ENCODE data around the gene NRG2. TPM values are rescaled to one million over a fixed set of nuclear protein-coding genes. Genes with fewer than 3 reads are reported as not detected.

NRG2 gene
- total RNA-seq, 4 donors from 2014 or later: 1.1 to 2.9 (median 1.8) TPM

GRCh38 chr5:139904816-139905661, 138.1 kb downstream of the NRG2 start:
- Histone ChIP-seq H3K9me3 (no peaks in the 10 kb centered on the region), H3K4me1 (peaks cover 12 to 17% of the 10 kb centered on the region in 2 donors), H3K36me3 (no peaks in the 10 kb centered on the region), H3K27me3 (peaks cover 4% of the 10 kb centered on the region), H3K4me3 (replicated peaks in 1 of 3) (peak overlapping the region in 1 of 3 donors; percentile 26), H3K27ac (no peak overlapping the region)
- intact Hi-C loops (cut with DNase I): no loop called here
- no peak for DNase-seq
- TF ChIP-seq CTCF (IDR thresholded peaks at IDR 0.05): no peak
- TF ChIP-seq POLR2A (IDR thresholded peaks at IDR 0.05): no peak
- 27 to 59% methylated on average over 8 to 20 of the region's 22 CpGs for WGBS, 2 donors

- peak overlapping the region in 1 of 3 donors; percentile 26 for H3K4me3 ChIP-seq (replicated peaks in 1 of 3)
- no peak for DNase-seq
- H3K36me3 ChIP-seq: no peaks in the 10 kb centered on the region
- peaks cover 4% of the 10 kb centered on the region for H3K27me3 ChIP-seq
- WGBS, 2 donors: 1% methylated on average over 9 of the region's 17 CpGs; no CpG with 5 or more reads in 1 of the 2 donors
- no peak overlapping the region for H3K27ac ChIP-seq
- intact Hi-C loops (cut with DNase I): no loop called here
- H3K4me1 ChIP-seq: peaks cover 12 to 17% of the 10 kb centered on the region in 2 donors
- TF ChIP-seq POLR2A (IDR thresholded peaks at IDR 0.05): no peak
- TF ChIP-seq CTCF (IDR thresholded peaks at IDR 0.05): no peak
- H3K9me3 ChIP-seq: no peaks in the 10 kb centered on the region
These were observed 138.6 kb downstream of the NRG2 start for GRCh38 chr5:139904566-139904815.

GRCh38 chr5:139903795-139904565, 139.1 kb downstream of the NRG2 start:
- Histone ChIP-seq H3K4me3 (replicated peaks in 1 of 3) (peak overlapping the region in 1 of 3 donors; percentile 26), H3K27me3 (peaks cover 4% of the 10 kb centered on the region), H3K27ac (no peak overlapping the region), H3K36me3 (no peaks in the 10 kb centered on the region), H3K9me3 (no peaks in the 10 kb centered on the region), H3K4me1 (peaks cover 12 to 17% of the 10 kb centered on the region in 2 donors)
- WGBS, 2 donors: 0 to 1% methylated on average over 6 to 57 of the region's 89 CpGs
- intact Hi-C loops (cut with DNase I): no loop called here
- DNase-seq: peak; percentile 54 to 56
- TF ChIP-seq CTCF (IDR thresholded peaks at IDR 0.05) (no peak), POLR2A (IDR thresholded peaks at IDR 0.05) (no peak)

- no peak for DNase-seq
- H3K27ac ChIP-seq: no peak overlapping the region
These were observed 139.7 kb downstream of the NRG2 start for GRCh38 chr5:139903450-139903794.

More at GRCh38 chr5:139903450-139903794, 139.7 kb downstream of the NRG2 start:
- peak overlapping the region in 1 of 3 donors; percentile 26 for H3K4me3 ChIP-seq (replicated peaks in 1 of 3)
- H3K9me3 ChIP-seq: no peaks in the 10 kb centered on the region
- H3K4me1 ChIP-seq: peaks cover 12 to 17% of the 10 kb centered on the region in 2 donors
- peaks cover 4% of the 10 kb centered on the region for H3K27me3 ChIP-seq
- intact Hi-C loops (cut with DNase I): no loop called here
- TF ChIP-seq CTCF (IDR thresholded peaks at IDR 0.05) (no peak), POLR2A (IDR thresholded peaks at IDR 0.05) (no peak)
- H3K36me3 ChIP-seq: no peaks in the 10 kb centered on the region
- 16 to 20% methylated on average over 10 to 13 of the region's 14 CpGs for WGBS, 2 donors

Measured in thyroid gland (tissue), 4 donors.